ENCODE measurements around the gene LPCAT1. TPM values are rescaled to one million over a fixed set of nuclear protein-coding genes. Genes with fewer than 3 reads are reported as not detected.

The LPCAT1 gene
- total and polyA plus RNA-seq, 2 donors (not counting 3 experiments of a cell fraction or from before 2014, with no cell fraction given), result 28.9 to 57.2 TPM

DNA sequence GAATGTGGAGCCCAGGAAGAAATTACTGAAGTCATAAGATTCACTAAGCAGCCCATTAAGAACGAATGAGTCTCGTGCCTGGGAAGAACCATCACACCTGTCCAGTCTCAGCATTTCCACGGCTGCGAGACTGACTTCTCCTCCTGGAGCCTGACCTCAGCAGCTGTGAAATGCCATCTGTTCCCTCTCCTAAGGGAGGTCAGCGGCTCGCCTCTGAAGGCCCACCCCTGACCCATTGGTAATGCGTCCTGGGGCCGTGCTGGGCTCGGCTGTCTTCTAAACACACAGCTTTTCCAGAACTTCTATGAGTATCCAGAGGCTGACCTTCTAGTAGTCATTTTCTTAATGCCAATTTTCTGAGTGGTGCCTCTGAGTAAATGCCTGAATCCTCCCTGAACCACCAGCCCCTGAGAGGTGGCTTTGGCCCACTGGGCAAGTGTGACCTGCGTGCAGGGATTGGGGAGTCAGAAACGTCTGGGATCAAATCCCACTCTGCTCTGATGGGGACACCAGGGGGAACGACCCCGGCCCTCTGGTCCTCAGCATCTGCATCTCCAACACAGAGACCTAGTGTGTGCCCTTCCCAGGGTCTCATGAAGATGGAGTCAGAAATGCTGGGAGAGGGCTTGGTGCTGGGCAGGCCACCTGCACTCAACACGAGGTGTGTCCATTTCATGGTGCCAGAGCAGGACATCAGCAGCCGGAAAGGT lies 84.2 kb downstream of the LPCAT1 start:
- Histone ChIP-seq H4K20me1 (replicated peaks; ENCODE audit: control insufficient read depth, extremely low read depth, insufficient read depth, low read length) (no peaks in the 10 kb centered on the region), H3K9me3 (replicated peaks; ENCODE audit: control insufficient read depth, insufficient read depth, low read length) (no peaks in the 10 kb centered on the region), H3K9me1 (replicated peaks; ENCODE audit: control insufficient read depth, extremely low read depth, insufficient read depth, low read length) (no peaks in the 10 kb centered on the region), H2AFZ (ENCODE audit: low read depth, low read length) (no peak overlapping the region), H3K27ac (ENCODE audit: insufficient read depth, low read depth, low read length) (no peak overlapping the region), H3K4me3 (replicated peaks in 1 of 3; ENCODE audit: insufficient read depth in 1 of 3, low read depth in 1 of 3, low read length in 3 of 3) (no peak overlapping the region), H3K4me2 (ENCODE audit: insufficient read depth, low read length) (no peak overlapping the region), H3K9ac (replicated peaks; ENCODE audit: extremely low read depth, insufficient read depth, low read length) (no peak overlapping the region), H3K79me2 (ENCODE audit: control insufficient read depth, insufficient read depth, low read length) (no peaks in the 10 kb centered on the region), H3K4me1 (ENCODE audit: control insufficient read depth, extremely low read depth, insufficient read depth, low read length) (no peaks in the 10 kb centered on the region), H3K27me3 (ENCODE audit: control insufficient read depth in 2 of 2, insufficient read depth in 2 of 2, low read length in 2 of 2) (peaks cover 11 to 17% of the 10 kb centered on the region in 2 experiments), H3K36me3 (ENCODE audit: control insufficient read depth in 2 of 2, extremely low read depth in 1 of 2, insufficient read depth in 2 of 2, low read length in 2 of 2) (no peaks in the 10 kb centered on the region)
- FAIRE-seq, result no peak
- no TSS peak for BruUV-seq (replicated peaks)
- POLR2A ChIA-PET, result no interaction called here
- no peak for DNase-seq (ENCODE audit: low read depth, low spot score)
- CTCF ChIA-PET, result no interaction called here
- dilution Hi-C loops (cut with MboI; ENCODE audit: extremely low pct_ligation_motif_present, low sequenced_read_pairs), result no loop called here
- intact Hi-C loops (cut with micrococcal nuclease), result no loop called here
- TF ChIP-seq GATA2 (IDR thresholded peaks at IDR 0.05; ENCODE audit: insufficient read depth, insufficient read length, low read depth, low read length) (no peak), FOS (IDR thresholded peaks at IDR 0.05; ENCODE audit: borderline replicate concordance, insufficient read depth, low read length) (no peak), EZH2 (IDR thresholded peaks at IDR 0.05; ENCODE audit: borderline replicate concordance, low read depth, low read length, severe bottlenecking) (no peak)

DNA sequence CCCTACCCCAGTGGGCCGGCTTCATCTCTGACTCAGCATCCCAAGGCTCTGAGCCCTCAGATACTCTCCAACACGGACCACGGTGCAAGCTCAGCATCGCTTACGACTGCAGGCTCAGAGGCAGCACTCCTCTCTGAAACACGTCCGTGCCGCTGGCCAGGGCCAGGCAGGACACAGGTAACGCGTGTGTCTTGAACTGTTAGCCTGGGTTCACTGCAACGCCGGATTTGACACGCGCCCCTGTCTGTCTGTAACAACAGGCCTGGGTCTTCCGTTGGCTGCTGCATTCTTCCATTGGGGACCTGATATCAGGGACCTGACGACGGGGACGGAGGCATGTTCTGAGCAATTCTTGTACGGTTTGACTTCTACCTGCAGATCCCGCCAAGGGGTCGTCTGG lies 84.9 kb downstream of the LPCAT1 start:
- intact Hi-C loops (cut with micrococcal nuclease), result no loop called here
- FAIRE-seq (no peak), DNase-seq (ENCODE audit: low read depth, low spot score) (no peak)
- Histone ChIP-seq H3K79me2 (ENCODE audit: control insufficient read depth, insufficient read depth, low read length) (no peaks in the 10 kb centered on the region), H4K20me1 (replicated peaks; ENCODE audit: control insufficient read depth, extremely low read depth, insufficient read depth, low read length) (no peaks in the 10 kb centered on the region), H3K4me2 (ENCODE audit: insufficient read depth, low read length) (no peak overlapping the region), H3K9ac (replicated peaks; ENCODE audit: extremely low read depth, insufficient read depth, low read length) (no peak overlapping the region), H2AFZ (ENCODE audit: low read depth, low read length) (no peak overlapping the region), H3K27ac (ENCODE audit: insufficient read depth, low read depth, low read length) (no peak overlapping the region), H3K4me1 (ENCODE audit: control insufficient read depth, extremely low read depth, insufficient read depth, low read length) (no peaks in the 10 kb centered on the region), H3K36me3 (ENCODE audit: control insufficient read depth in 2 of 2, extremely low read depth in 1 of 2, insufficient read depth in 2 of 2, low read length in 2 of 2) (no peaks in the 10 kb centered on the region), H3K9me3 (replicated peaks; ENCODE audit: control insufficient read depth, insufficient read depth, low read length) (no peaks in the 10 kb centered on the region), H3K9me1 (replicated peaks; ENCODE audit: control insufficient read depth, extremely low read depth, insufficient read depth, low read length) (no peaks in the 10 kb centered on the region), H3K4me3 (replicated peaks in 1 of 3; ENCODE audit: insufficient read depth in 1 of 3, low read depth in 1 of 3, low read length in 3 of 3) (no peak overlapping the region), H3K27me3 (ENCODE audit: control insufficient read depth in 2 of 2, insufficient read depth in 2 of 2, low read length in 2 of 2) (peaks cover 4 to 10% of the 10 kb centered on the region in 2 experiments)
- dilution Hi-C loops (cut with MboI; ENCODE audit: extremely low pct_ligation_motif_present, low sequenced_read_pairs), result no loop called here
- BruUV-seq (replicated peaks), result no TSS peak
- TF ChIP-seq, protein P1, sequence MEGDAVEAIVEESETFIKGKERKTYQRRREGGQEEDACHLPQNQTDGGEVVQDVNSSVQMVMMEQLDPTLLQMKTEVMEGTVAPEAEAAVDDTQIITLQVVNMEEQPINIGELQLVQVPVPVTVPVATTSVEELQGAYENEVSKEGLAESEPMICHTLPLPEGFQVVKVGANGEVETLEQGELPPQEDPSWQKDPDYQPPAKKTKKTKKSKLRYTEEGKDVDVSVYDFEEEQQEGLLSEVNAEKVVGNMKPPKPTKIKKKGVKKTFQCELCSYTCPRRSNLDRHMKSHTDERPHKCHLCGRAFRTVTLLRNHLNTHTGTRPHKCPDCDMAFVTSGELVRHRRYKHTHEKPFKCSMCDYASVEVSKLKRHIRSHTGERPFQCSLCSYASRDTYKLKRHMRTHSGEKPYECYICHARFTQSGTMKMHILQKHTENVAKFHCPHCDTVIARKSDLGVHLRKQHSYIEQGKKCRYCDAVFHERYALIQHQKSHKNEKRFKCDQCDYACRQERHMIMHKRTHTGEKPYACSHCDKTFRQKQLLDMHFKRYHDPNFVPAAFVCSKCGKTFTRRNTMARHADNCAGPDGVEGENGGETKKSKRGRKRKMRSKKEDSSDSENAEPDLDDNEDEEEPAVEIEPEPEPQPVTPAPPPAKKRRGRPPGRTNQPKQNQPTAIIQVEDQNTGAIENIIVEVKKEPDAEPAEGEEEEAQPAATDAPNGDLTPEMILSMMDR (IDR thresholded peaks at IDR 0.05; ENCODE audit: extremely low read depth in 1 of 2, insufficient read depth in 1 of 2, low read depth in 1 of 2, low read length in 2 of 2), result no peak
- POLR2A ChIA-PET, result no interaction called here
- CTCF ChIA-PET, result no interaction called here
